HG02642 (cell line): ENCODE results near the gene GOT1.

Source experiments
- ATAC-seq: cut with Tn5 transposase; IDR thresholded peaks from one replicate; pipeline ENCODE4 v1.9.1; 2021; ENCODE audit warnings: mild to moderate bottlenecking; ENCODE audit not compliant: unreplicated experiment, poor library complexity

GOT1 gene

DNA sequence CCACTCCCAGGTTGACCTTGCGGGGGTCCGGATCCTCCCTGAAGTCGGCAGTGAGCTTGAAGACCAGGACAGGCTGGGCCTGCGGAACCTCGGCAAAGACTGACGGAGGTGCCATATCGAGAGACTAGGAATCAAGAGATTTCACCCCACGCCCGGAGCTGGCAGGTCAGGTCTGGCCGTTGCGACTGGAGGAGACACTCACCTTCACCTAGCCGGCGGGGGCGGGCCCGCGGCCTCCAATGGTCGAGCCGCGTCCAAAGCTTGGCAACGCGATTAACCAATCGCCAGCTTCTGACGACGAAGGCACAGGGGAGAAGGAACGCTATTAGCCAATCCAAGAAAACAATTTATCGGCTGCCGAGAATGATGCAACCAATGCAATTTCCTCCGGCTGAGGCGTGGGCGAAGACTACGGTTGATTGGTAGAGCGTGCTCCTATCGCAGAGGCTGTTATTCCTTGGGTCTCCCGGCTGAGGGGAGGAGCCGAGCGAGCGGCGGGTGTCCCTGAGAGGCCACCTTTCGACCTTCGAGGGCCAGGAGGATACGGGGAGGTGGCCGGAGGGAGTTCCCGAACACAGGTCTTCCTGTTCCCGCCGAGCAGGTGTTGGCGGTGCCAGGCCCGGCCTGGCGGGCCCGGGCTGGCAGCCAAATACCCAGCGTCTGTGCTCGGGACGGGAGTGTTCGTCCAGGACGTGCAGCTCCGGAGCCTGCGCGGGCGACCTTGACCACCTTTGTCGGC, at the start of gene GOT1:
TSS of gene GOT1 (minus strand) at position 174 of the 739 bp plus-strand sequence. CDS start at position 115, 59 bp downstream.
- ATAC-seq, result peak; percentile 96

DNA sequence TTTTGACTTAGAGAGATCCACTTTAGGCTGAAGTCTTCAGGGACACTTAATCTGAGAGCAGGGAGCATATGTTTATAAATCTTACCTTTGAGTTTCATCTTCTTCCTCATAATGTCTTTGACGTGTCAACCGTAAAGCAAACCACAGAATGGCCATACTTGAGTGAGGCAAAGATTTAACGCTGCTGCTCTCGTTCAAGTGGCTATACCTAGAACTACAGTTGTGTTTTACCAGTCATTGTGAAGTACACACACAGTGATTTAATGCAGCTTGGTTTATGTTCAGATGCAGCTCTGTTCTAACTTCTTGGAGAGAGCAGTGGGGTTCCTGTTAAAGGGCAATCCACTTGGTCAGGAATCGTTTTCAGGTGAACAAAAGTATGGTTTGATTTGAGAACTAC, 39.9 kb upstream of the GOT1 start:
- no peak for ATAC-seq

DNA sequence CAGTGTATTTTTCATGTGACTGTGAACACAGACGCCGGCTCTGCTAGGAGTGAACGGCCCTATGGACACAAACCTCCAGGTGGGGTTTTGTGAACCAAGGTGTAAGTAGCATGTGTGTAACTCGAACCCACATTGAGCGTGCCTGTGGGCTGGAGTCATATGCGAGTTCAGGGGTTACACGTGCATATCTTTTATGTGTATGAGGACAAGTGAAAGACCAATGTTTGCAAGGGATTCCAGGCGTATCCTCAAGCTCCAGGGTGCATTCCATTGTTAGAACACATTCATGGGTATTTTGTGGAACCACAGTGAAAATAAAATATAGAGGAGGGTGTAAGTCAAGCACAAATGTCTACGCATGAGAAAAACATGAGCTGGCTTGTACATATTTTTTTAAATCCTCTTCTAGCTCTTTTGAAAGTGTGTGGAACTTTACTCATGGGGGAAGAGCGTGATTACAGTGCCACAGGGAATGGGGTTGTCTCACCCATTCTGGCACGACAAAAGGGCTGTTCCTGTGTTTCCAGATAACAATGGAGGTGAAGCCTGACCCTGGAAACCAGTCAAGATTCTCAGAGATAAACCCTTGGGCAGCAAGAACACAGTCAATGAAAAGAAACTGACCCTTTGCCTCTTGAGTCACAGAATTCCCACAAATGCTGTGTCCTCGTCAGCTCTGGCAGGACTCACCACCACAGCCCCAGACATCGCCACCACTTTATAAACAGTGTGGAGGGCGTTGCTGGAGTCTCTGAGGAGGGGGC, 37.0 kb upstream of the GOT1 start:
- no peak for ATAC-seq

DNA sequence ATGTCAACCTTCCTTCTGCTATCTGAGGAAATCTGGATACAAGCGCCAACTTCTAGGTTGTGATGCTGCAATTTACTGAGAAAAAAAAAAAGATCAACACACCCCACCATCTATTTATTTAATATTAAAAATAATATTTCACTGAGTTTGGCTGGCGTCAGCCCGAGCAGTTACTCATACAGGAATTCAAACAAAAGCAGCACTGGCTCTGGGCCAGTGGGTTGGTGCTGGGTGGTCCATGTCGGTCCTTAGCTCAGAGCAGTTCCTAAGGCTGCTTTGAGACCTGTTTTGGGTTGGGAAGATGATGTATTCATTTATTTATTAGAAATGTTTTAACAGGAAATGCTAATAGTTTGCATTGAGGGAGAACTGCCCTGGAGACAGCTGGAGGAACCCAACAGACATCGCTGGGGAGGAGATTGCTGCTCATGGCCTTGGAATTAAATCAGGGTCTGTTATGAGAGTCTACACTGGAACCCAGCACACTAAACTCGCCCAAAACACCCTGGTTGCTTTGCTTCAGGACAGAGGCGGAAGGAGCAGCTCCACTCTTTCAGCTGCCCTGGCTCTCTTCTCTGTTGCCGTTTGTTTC, 36.3 kb upstream of the GOT1 start:
- ATAC-seq, result no peak

DNA sequence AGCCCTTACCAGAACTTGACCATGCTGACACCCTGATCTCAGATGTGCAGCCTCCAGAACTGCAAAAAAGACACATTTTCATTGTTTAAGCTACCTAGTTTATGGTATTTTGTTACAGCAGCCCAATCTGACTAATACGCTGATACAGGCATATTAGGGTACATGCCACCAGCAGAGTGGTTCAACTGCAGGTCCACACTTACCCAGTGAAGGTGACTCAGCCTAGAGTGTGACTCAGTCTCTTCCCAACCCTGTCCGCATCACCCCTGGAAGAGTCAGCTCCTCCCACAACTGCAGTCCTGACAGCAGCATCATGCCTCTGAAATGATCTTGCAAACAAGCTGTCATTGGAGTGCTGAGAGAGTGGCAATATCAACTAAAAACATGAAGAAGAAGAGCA, 30.8 kb upstream of the GOT1 start:
- no peak for ATAC-seq

DNA sequence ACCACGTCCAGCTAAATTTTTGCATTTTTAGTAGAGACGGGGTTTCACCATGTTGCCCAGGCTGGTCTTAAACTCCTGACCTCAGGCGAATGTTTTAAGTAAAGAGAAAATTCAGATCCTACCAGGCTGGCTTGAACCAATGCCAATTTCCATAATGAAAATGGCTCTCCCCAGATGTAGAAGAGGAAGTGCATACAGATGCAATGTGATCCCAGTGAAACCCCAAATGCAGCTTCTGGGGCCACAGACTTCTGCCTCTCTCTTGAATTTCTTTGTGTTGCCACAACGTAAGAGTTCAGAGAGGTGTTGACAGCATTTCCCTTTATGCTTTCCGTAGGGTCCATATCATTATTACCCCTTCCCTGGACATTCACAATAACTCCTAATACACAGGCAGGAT, 29.6 kb upstream of the GOT1 start:
- no peak for ATAC-seq

DNA sequence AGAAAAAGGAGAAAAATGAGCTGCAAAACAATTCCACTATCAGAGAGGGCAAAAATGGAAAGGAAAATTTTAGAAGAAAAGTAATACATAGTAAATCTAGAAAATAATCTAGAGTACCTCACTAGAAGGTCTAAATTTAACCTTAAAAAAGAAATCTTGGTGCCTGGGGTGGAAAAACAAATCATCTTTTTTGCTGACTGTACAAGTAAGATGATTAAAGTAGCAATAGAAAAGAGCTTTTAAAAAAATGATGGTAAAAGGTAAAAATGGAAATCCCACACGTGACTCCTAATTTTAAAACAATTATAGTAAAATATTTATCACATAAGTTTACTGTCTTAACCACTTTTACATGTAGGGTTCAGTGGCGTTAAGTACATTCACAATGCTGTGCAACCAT, 28.8 kb upstream of the GOT1 start:
- ATAC-seq, result no peak

- no peak for ATAC-seq
Measured at GRCh38 chr10:99457813-99458212, 27.4 kb upstream of the GOT1 start.

- no peak for ATAC-seq
Measured at GRCh38 chr10:99456931-99457288, 26.5 kb upstream of the GOT1 start.

DNA sequence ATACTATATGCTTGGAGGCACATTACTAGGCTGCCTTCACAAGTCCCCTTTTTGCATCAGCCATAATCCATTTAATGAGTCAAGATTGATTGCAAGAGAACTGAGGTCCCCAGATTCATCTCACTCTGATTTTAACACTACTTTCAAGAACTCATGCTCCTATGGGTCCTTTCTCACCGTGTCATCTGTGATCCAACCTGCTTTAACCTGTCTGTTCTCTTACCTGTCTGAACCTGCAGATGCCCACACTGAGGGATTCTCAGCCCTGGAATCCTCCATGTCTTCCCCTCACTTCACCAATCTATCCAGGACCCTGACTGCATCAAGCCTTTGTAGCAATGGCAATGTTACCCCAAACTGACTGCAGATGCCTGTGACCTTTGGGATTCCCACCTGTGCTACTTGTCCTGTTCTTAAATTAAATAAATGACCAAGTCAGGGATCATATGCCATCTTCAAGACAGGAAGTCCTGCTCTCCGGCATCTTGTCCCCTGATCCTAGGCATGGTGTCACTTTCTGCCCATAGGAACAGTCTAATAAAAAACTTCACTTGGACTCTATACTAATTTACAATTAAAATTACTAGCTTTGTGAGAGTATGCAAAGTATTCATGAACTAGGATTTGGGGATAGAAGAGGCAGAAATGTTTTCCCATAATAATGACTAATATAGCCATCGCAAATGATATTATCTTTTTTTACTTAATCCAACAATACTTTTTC, 25.9 kb upstream of the GOT1 start:
- no peak for ATAC-seq

DNA sequence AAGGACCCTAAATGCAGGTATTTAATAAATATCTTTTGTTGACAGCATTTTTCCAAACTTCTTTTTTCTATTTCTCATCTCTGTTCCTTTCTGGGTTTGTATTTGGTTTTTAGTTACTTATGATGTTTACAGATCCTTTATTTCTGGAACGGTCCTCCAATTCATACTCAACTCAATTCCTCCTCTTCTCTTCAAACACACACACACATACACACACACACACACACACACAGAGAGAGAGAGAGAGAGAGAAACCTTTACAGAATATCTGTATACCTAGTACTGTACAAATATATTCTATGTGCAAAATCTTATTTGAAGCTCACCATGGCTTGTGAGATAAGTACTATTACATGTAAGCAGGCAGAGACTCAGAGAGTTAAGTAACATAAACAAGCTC, 21.6 kb upstream of the GOT1 start:
- no peak for ATAC-seq

- no peak for ATAC-seq
Measured at GRCh38 chr10:99451499-99451788, 21.0 kb upstream of the GOT1 start.

- ATAC-seq, result no peak
Measured at GRCh38 chr10:99450624-99451498, 20.4 kb upstream of the GOT1 start.

GRCh38 chr10:99450156-99450555, 19.7 kb upstream of the GOT1 start:
- no peak for ATAC-seq

DNA sequence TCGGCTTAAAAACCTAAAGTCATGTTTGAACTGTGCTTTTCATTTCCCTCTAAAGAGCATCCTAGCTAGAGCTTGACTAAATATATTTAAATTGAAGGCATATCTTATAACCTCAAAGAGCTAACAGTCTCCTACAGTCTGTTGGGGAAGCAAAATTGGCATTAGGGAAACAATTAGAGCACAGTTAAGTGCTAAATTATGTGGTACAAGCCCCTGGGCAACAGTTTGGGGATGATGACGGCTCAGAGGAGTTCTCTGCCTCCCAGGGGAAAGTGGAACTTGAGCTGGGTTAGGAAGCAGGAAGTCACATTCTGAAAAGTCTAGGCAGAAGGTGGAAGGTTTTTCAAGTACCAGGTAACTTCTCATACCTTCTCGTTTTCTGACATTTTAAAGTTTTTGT, 18.6 kb upstream of the GOT1 start:
- ATAC-seq, result no peak

- ATAC-seq, result no peak
Measured at GRCh38 chr10:99444383-99445045, 14.1 kb upstream of the GOT1 start.

DNA sequence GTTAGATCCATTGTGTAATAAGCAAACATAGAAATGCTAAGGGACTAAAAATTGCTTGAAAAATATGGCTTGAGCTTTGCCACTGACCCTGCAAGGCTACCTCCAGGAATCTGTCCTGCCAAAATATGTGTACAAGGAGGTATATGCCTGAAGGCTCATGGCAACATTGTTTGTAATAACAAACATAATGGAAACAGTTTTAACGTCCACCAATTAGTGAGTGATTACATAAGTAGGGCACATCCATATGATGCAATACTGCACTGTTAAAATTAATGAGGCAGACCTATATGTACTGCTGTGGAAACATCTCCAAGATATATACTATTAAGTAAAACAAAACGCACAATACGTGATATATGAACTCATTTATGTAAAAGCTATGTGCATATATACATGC, 13.1 kb upstream of the GOT1 start:
- no peak for ATAC-seq

GRCh38 chr10:99442394-99442793, 12.0 kb upstream of the GOT1 start:
- no peak for ATAC-seq

DNA sequence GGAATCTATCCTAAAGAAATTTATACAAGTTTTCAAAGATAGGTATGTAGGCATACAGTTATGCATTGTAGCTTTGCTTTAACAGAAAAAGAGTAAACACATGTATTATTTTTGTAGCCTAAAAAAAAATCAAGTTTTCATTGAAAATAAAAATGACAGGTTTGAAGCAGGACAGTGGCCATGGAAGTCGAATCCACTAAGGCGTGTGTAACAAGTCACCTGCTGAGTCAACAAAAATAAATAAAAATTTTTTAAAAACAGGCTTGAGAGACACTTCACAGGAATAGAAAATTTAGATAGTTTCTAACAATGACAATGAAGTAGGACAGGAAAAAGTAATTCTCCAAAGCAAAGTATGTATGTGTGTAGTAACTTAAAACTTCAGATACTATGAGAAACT, 8.5 kb upstream of the GOT1 start:
- ATAC-seq, result no peak
